HuH-7 (cell line): ENCODE measurements around the gene MYH9.

ENCODE experiments used
- DNase-seq: peaks from one replicate; pipeline ENCODE4 v3.0.0; 2011; ENCODE audit warnings: low spot score

MYH9 gene

DNA sequence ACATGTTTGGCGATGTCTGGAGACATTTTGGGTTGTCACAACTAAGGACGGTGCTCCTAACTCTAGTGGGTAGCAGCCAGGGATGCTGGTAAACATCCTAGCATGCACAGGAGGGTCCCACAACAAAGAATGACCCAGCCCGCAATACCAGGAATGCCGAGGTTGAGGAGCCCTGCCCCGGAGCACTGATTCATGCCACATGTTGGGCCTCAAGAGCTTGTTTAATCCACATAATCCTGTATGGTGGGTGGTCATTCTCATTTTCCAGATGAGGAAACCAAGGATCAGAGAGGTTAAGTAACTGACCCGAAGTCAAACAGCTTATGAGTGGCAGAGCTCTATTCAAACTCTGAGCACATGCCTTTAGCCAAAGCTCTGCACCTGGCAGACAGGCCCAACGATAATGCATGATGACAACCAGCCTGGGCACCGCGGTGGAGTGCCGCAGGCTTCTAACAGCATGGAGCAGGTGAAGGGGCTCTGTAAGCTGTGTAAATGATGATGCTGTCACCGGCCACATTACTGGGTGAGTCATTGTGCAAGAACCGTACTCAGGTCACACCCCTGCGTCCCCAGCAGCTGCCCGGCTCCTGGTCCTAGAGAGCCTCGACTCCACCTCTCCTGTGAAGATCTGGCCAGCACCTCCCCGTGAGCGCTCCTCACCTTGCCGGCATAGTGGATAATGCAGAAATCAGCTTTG lies 76.2 kb downstream of the MYH9 start:
- no peak for DNase-seq

DNA sequence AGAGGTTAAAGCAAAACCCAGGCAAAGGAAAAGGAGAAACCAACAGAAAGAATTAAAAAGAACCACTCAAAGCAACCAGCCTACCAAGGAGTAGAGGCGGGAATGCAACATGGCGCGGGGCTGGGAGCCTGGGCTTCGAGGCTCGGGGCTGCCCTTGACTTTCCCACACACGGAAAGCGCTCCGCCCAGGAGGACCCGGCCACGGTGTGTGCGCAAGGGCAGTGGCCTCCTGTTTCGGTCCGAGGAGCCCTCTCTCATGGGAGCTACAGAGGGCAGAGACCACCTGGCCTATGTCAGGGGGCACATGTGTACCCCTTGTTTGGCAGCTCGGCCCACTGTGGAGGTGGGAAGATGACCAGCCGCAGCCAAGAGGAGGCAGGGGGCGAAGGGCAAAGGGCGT lies 78.9 kb downstream of the MYH9 start:
- DNase-seq, result no peak

DNA sequence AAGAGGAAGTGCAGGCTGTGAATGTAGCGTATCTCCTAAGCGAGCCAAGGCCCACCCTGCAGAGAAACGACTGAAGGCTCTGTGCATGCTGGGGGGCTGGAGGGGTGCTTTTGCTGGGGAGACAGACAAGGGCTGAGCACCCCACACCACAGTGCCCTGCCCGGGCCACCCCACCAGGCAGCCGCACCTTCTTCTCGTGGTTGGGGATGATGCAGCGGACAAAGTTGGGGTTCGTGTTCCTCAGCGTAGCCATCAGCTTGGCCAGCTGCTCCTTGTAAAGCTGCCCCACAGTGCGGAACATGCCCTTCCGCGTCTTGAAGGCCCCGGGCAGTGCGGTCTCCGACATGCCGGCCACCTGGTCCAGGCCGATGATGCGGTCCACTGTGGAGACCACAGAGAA lies 81.5 kb downstream of the MYH9 start:
- no peak for DNase-seq

GRCh38 chr22:36305813-36306212 lies 82.0 kb downstream of the MYH9 start:
- DNase-seq, result no peak

DNA sequence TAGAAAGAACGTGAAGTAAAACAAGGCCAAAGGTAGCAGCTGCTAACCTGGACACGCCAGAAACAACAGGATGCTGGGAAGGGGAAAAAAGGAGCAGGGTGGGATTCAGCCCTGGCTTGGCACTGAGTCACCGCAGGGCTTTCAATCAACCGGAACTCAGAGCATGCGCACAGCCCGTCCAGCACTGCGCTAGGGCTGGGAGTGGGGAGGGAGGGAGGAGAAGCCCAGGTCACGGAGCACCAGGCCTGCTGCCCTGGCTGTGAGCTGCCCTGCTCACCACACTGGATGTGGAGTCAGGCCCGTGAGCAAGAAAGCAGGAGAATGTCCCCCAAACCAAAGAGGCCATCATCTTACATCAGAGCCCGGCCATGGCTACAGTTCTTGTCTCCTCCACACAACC lies 83.3 kb downstream of the MYH9 start:
- DNase-seq, result no peak

GRCh38 chr22:36303874-36304273 lies 83.9 kb downstream of the MYH9 start:
- DNase-seq, result no peak

GRCh38 chr22:36303115-36303467 lies 84.7 kb downstream of the MYH9 start:
- no peak for DNase-seq

- DNase-seq, result no peak
Observed at GRCh38 chr22:36302439-36303114, 85.2 kb downstream of the MYH9 start.

DNA sequence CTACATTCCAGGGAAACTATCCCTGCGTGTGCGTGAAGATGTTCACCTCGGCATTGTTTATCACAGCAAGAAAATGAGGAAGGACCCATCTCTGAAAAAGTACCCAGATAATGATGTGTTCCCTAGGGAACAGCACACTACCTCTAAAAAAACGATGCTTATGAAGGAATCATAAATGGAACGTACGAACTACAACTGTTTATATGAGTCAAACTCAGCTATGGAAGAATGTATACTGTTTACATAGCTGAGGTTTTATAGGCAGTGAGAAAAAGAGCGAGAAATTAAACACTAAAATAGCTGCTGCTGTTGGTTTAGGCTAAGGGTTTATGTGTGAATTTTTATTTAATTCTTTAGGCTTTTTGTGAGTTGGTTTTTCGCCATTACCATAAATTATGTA lies 85.9 kb downstream of the MYH9 start:
- DNase-seq, result no peak

DNA sequence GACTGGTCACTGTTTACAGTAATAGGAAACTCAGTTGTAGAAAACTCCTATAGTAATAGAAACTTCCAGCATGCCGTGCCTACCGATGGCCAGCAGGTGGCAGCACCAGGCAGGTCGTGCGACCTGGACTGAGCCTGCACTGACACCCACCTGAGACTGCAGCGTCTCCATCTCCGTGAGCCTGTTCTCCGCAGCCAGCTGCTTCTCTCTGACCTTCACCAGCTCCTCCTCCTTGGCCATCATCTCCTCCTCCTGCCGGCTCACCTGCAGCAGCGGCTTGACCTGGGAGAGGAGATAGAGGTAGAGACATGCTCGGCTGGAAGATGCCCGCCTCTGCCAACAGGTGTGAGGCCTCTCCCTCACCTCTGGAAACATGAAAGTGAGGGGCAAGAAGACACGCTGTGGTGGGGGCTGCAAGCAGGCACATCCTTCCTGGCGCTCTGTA lies 86.4 kb downstream of the MYH9 start:
- DNase-seq, result peak; percentile 94

DNA sequence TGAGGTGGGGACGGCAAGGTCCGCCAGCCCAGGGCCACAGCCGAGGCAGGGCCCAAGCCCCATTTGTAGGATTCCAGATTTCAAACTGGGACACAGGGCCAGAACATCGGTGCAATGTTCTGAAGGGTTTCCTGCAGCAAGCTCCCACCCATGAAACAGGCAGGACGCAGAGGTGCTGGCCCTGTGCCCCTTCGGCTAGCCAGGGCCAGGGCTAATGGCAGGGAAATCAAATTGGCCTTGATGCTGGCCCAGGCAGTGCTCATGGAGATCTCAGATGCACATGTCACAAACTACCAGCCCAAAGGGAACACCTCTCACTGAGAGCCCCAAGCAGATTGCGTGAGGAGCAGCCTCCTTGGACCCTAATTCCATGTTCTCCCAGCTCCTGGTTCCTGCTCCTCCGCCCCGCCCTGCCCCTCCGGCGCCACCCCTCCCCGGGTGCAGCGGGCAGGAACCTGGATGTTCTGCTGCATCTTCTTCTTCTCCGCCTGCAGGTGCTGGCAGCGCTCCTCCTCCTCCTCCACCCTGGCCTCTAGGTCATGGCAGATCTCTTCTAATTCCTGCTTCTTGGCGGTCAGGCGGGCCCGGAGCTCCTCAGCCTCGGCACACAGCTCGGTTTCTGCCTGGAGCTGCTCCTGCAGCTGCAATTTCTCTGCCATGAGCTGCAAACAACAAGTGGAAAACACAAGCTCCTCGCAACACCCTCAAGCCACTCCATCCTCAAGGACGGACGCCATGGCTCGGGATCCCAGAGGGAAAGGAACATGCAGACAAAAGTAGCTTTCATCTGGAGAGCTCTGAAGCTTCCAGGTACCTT lies 87.2 kb downstream of the MYH9 start:
- DNase-seq, result no peak

DNA sequence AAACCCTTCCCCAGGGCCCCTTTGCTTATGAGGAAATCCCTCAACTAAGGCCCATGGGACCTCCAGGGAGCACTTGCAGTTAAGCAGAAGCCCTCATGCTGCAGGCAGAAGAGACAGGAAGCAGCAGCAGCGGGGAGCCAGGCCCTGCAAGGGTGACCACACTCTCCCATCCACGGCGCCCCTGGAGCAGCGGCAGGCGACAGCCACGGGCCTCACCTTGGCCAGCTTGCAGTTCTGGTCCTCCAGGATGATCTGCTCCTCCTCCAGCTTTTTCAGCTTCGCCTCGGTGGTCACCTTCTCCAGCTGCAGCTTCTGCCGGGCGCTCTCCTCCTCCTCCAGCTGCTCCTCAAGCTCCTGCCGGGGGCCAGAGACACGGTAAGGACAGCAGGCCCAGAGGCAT lies 87.9 kb downstream of the MYH9 start:
- DNase-seq, result no peak

- no peak for DNase-seq
Observed at GRCh38 chr22:36299295-36299694, 88.5 kb downstream of the MYH9 start.

GRCh38 chr22:36298601-36299000 lies 89.2 kb downstream of the MYH9 start:
- no peak for DNase-seq

- DNase-seq, result no peak
Observed at GRCh38 chr22:36298118-36298517, 89.6 kb downstream of the MYH9 start.

DNA sequence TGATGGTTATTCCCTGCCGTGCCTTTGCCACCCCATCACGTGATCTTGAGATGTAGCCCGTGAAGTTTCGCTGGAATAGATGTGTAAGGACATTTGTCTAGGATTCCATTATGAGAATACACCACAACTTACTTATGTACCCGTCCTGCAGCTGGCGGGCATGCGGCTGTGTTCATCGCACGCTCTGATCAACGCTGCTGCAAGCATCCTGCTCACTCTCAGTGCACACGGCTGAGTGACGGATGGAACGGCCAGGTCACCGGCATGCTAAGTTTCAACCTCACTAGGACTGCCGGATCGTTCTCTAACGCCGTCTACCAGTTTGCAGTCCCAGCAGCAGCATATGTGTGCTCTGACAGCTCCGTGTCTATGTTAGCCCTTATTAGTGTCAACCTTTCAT lies 90.2 kb downstream of the MYH9 start:
- DNase-seq, result no peak

DNA sequence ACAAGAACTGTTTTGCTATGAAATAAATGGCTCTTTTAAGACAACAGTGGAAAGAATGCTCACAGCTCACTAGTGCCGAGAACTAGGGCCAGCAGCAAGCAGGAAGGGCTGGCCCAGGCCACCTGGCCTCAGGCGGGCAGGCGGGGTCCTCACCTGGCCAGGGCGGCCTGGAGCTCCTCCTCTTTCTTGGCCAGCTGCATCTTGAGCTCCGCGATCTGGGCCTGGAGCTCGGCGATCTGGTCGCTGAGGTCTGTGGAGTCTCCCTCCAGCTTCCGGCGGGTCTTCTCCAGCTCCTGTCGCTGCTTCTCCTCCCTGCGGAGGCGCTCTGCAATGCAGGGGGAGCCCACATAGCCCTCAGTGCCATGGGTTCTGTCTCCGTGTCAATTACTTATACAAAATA lies 91.1 kb downstream of the MYH9 start:
- DNase-seq, result no peak

- no peak for DNase-seq
Observed at GRCh38 chr22:36295247-36295646, 92.5 kb downstream of the MYH9 start.

GRCh38 chr22:36294801-36295200 lies 93.0 kb downstream of the MYH9 start:
- no peak for DNase-seq

- DNase-seq, result no peak
Observed at GRCh38 chr22:36294293-36294620, 93.5 kb downstream of the MYH9 start.

- no peak for DNase-seq
Observed at GRCh38 chr22:36293606-36294292, 94.0 kb downstream of the MYH9 start.

DNA sequence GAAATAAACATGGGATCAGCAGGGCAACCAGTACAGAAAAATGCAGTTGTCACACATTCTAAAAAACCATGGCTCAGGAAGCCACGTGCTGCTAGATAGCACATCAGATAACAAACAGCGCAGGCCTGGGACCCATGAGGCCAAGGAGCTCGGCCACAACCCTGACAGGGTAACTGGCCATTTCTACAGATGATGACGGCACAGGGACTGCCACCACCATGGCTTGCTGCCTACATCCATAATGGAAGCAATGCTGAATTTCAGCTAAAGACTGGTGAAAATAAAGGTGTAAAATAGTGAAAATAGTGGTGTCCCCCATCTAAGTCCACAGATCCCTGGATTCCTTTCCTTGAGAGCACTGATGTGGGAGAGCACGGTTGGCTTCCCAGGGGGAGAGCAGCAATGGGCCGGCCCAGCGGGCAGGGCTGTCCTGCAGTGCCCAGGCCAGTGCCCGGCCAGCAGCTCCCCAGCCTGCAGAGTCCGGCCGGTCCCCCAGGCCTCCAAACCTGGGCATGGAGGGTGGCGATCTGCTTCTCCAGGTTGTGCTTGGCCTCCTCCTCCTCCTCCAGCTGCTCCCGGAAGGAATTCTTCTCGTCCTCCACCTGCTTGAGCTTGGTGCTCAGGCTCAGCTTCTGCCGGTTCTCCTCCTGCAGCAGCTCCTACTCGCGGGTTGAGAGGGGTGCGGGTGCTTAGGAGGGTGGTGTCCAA lies 94.8 kb downstream of the MYH9 start:
- no peak for DNase-seq
